Muscle layer of colon (tissue), 2 donors: ENCODE results near the gene PARD6B.

Source experiments
- H3K27ac ChIP-seq: one replicate; pipeline ENCODE4 v1.7.0; 2013; ENCODE audit warnings: low read depth, mild to moderate bottlenecking, low read length, moderate library complexity
- H3K27me3 ChIP-seq, 2 donors: one replicate each; pipeline ENCODE4 v1.7.0; 2013; ENCODE audit warnings: low read length in 2 of 2, mild to moderate bottlenecking in 2 of 2; ENCODE audit not compliant: insufficient read depth in 2 of 2, control insufficient read depth in 1 of 2
- H3K36me3 ChIP-seq: one replicate; pipeline ENCODE4 v1.7.0; 2013; ENCODE audit warnings: mild to moderate bottlenecking, low read length; ENCODE audit not compliant: insufficient read depth
- H3K4me1 ChIP-seq: one replicate; pipeline ENCODE4 v1.7.0; 2013; ENCODE audit warnings: mild to moderate bottlenecking, low read length; ENCODE audit not compliant: insufficient read depth
- H3K4me3 ChIP-seq, 2 donors: one replicate each; pipeline ENCODE4 v1.7.0; 2013; ENCODE audit warnings: low read length in 2 of 2, low read depth in 1 of 2, mild to moderate bottlenecking in 1 of 2, moderate library complexity in 1 of 2
- H3K9ac ChIP-seq: one replicate; pipeline ENCODE4 v1.7.0; 2013; ENCODE audit warnings: low read length
- H3K9me3 ChIP-seq: one replicate; pipeline ENCODE4 v1.7.0; 2013; ENCODE audit warnings: mild to moderate bottlenecking, low read length
- donor health status: abdominal sarcoma.
- donor health status: Adenocarcinoma of cecum.

Gene PARD6B

GRCh38 chr20:50726955-50727791, 4.2 kb upstream of the PARD6B start:
- Histone ChIP-seq H3K36me3 (no peaks in the 10 kb centered on the region), H3K27ac (no peak overlapping the region), H3K4me3 (no peak overlapping the region), H3K9me3 (no peaks in the 10 kb centered on the region), H3K4me1 (peaks cover 11% of the 10 kb centered on the region), H3K27me3 (no peaks in the 10 kb centered on the region), H3K9ac (no peak overlapping the region)

GRCh38 chr20:50727792-50728485, 3.4 kb upstream of the PARD6B start:
- Histone ChIP-seq H3K9me3 (no peaks in the 10 kb centered on the region), H3K9ac (no peak overlapping the region), H3K36me3 (no peaks in the 10 kb centered on the region), H3K27me3 (no peaks in the 10 kb centered on the region), H3K27ac (no peak overlapping the region), H3K4me1 (peaks cover 13% of the 10 kb centered on the region), H3K4me3 (no peak overlapping the region)

GRCh38 chr20:50728486-50728980, 2.8 kb upstream of the PARD6B start:
- no peak overlapping the region for H3K27ac ChIP-seq
- H3K9ac ChIP-seq, result no peak overlapping the region
- H3K4me1 ChIP-seq, result peaks cover 13% of the 10 kb centered on the region

GRCh38 chr20:50728981-50729874, 2.2 kb upstream of the PARD6B start:
- no peaks in the 10 kb centered on the region for H3K36me3 ChIP-seq
- no peak overlapping the region for H3K4me3 ChIP-seq
- H3K4me1 ChIP-seq, result peaks cover 13% of the 10 kb centered on the region
- H3K9ac ChIP-seq, result no peak overlapping the region
- no peaks in the 10 kb centered on the region for H3K9me3 ChIP-seq
- no peak overlapping the region for H3K27ac ChIP-seq
- H3K27me3 ChIP-seq, result no peaks in the 10 kb centered on the region

More at GRCh38 chr20:50728486-50728980, 2.8 kb upstream of the PARD6B start:
- H3K27me3 ChIP-seq, result no peaks in the 10 kb centered on the region
- H3K36me3 ChIP-seq, result no peaks in the 10 kb centered on the region
- H3K9me3 ChIP-seq, result no peaks in the 10 kb centered on the region
- no peak overlapping the region for H3K4me3 ChIP-seq

- Histone ChIP-seq H3K4me1 (peaks cover 11% of the 10 kb centered on the region), H3K4me3 (peak overlapping the region; percentile 74 to 80), H3K27me3 (no peaks in the 10 kb centered on the region), H3K27ac (peak overlapping the region; percentile 68), H3K9me3 (no peaks in the 10 kb centered on the region), H3K36me3 (no peaks in the 10 kb centered on the region), H3K9ac (no peak overlapping the region)
These were observed 1.2 kb upstream of the PARD6B start for GRCh38 chr20:50729901-50730764.

- Histone ChIP-seq H3K4me3 (peak overlapping the region; percentile 74 to 80), H3K9ac (no peak overlapping the region), H3K36me3 (no peaks in the 10 kb centered on the region), H3K4me1 (peaks cover 7% of the 10 kb centered on the region), H3K9me3 (no peaks in the 10 kb centered on the region), H3K27ac (peak overlapping the region; percentile 68), H3K27me3 (no peaks in the 10 kb centered on the region)
These were observed 670 bp upstream of the PARD6B start for GRCh38 chr20:50730765-50731054.

- Histone ChIP-seq H3K27me3 (no peaks in the 10 kb centered on the region), H3K4me3 (peak overlapping the region; percentile 74 to 80), H3K36me3 (no peaks in the 10 kb centered on the region), H3K9me3 (no peaks in the 10 kb centered on the region), H3K27ac (no peak overlapping the region), H3K9ac (no peak overlapping the region), H3K4me1 (peaks cover 7% of the 10 kb centered on the region)
These were observed 730 bp downstream of the PARD6B start for GRCh38 chr20:50731930-50732690.

- no peak overlapping the region for H3K4me3 ChIP-seq
- H3K27me3 ChIP-seq, result no peaks in the 10 kb centered on the region
- peaks cover 7% of the 10 kb centered on the region for H3K4me1 ChIP-seq
- H3K36me3 ChIP-seq, result no peaks in the 10 kb centered on the region
- H3K9ac ChIP-seq, result no peak overlapping the region
- no peaks in the 10 kb centered on the region for H3K9me3 ChIP-seq
- H3K27ac ChIP-seq, result no peak overlapping the region
These were observed 2.4 kb downstream of the PARD6B start for GRCh38 chr20:50733644-50734349.

- H3K9ac ChIP-seq, result no peak overlapping the region
- peaks cover 7% of the 10 kb centered on the region for H3K4me1 ChIP-seq
These were observed 3.6 kb downstream of the PARD6B start for GRCh38 chr20:50734730-50735679.

More at GRCh38 chr20:50734730-50735679, 3.6 kb downstream of the PARD6B start:
- Histone ChIP-seq H3K27me3 (no peaks in the 10 kb centered on the region), H3K9me3 (no peaks in the 10 kb centered on the region), H3K36me3 (no peaks in the 10 kb centered on the region), H3K27ac (no peak overlapping the region), H3K4me3 (no peak overlapping the region)
